Osteoblast (primary cell): ENCODE measurements around the gene ADCY5. TPM values are rescaled to one million over a fixed set of nuclear protein-coding genes. Genes with fewer than 3 reads are reported as not detected.

ENCODE experiments used
- DNase-seq: peaks from one replicate; pipeline ENCODE4 v3.0.0; 2011; ENCODE audit warnings: low spot score, mixed read lengths; ENCODE audit not compliant: insufficient read length; ENCODE audit errors: missing footprints
- H2AFZ ChIP-seq: 2 replicates; pipeline ENCODE4 v1.6.0; 2011; ENCODE audit warnings: mild to moderate bottlenecking, low read length
- H3K27ac ChIP-seq: 2 replicates; pipeline ENCODE4 v1.5.1; 2011; ENCODE audit warnings: mild to moderate bottlenecking, low read depth, low read length, moderate library complexity
- H3K27me3 ChIP-seq: 2 replicates; pipeline ENCODE4 v1.6.0; 2012; ENCODE audit warnings: mild to moderate bottlenecking, control low read depth, inconsistent platforms, low read length, moderate library complexity; ENCODE audit not compliant: insufficient read depth
- H3K36me3 ChIP-seq: 2 replicates; pipeline ENCODE4 v1.5.1; 2011; ENCODE audit warnings: mild to moderate bottlenecking, low read length, control low read depth, moderate library complexity; ENCODE audit not compliant: insufficient read depth
- H3K4me1 ChIP-seq: 2 replicates; pipeline ENCODE4 v1.5.1; 2011; ENCODE audit warnings: mild to moderate bottlenecking, low read length, control low read depth, moderate library complexity; ENCODE audit not compliant: insufficient read depth
- H3K4me2 ChIP-seq: 2 replicates; pipeline ENCODE4 v1.6.0; 2011; ENCODE audit warnings: mild to moderate bottlenecking, low read length; ENCODE audit not compliant: insufficient read depth
- H3K4me3 ChIP-seq: fragments of 200-600 bp; sonication (generic); 3 replicates; pipeline ENCODE4 v1.5.1; 2012; ENCODE audit warnings: mild to moderate bottlenecking, low read length, inconsistent platforms; ENCODE audit not compliant: insufficient read depth
- H3K79me2 ChIP-seq: 2 replicates; pipeline ENCODE4 v1.6.0; 2012; ENCODE audit warnings: mild to moderate bottlenecking, low read length, control low read depth, inconsistent platforms; ENCODE audit not compliant: insufficient read depth
- H3K9me3 ChIP-seq: 2 replicates; pipeline ENCODE4 v1.5.1; 2011; ENCODE audit warnings: low read depth, low read length, control low read depth
- H4K20me1 ChIP-seq: 2 replicates; pipeline ENCODE4 v1.6.0; 2012; ENCODE audit warnings: mild to moderate bottlenecking, low read length, control low read depth; ENCODE audit not compliant: insufficient read depth
- CTCF ChIP-seq: IDR thresholded peaks from 2 replicates; pipeline ENCODE4 v1.5.1; 2011; ENCODE audit warnings: mild to moderate bottlenecking, low read depth, low read length, moderate library complexity; ENCODE audit errors: extremely low read depth
- total RNA-seq: library from RNA; depleted of rRNA; stranded (reverse); fragments of >200 nt; gene quantifications from 2 replicates; pipeline ENCODE4 v1.2.3, GENCODE V29; 2012

ADCY5 gene
- total RNA-seq, 1 donor, result 0.72 TPM

GRCh38 chr3:123372686-123373473, 76.0 kb downstream of the ADCY5 start:
- no peak for TF ChIP-seq CTCF
- peaks cover 4% of the 10 kb centered on the region for H3K9me3 ChIP-seq
- H3K27ac ChIP-seq, result no peak overlapping the region
- no peak overlapping the region for H3K4me3 ChIP-seq
- H3K27me3 ChIP-seq, result peaks cover 47% of the 10 kb centered on the region
- no peak overlapping the region for H3K4me2 ChIP-seq
- no peaks in the 10 kb centered on the region for H3K4me1 ChIP-seq
- DNase-seq, result no peak
- no peaks in the 10 kb centered on the region for H3K36me3 ChIP-seq
- H4K20me1 ChIP-seq, result no peaks in the 10 kb centered on the region
- H3K79me2 ChIP-seq, result no peaks in the 10 kb centered on the region
- H2AFZ ChIP-seq, result no peak overlapping the region

GRCh38 chr3:123371859-123372685, 76.8 kb downstream of the ADCY5 start:
- Histone ChIP-seq H3K36me3 (no peaks in the 10 kb centered on the region), H3K27ac (no peak overlapping the region), H3K4me1 (no peaks in the 10 kb centered on the region), H3K4me3 (no peak overlapping the region), H3K79me2 (no peaks in the 10 kb centered on the region), H4K20me1 (no peaks in the 10 kb centered on the region), H2AFZ (no peak overlapping the region), H3K9me3 (peaks cover 4% of the 10 kb centered on the region), H3K27me3 (peaks cover 45% of the 10 kb centered on the region), H3K4me2 (no peak overlapping the region)
- no peak for TF ChIP-seq CTCF
- no peak for DNase-seq

GRCh38 chr3:123371426-123371825, 77.5 kb downstream of the ADCY5 start:
- Histone ChIP-seq H3K27ac (no peak overlapping the region), H3K4me2 (no peak overlapping the region), H3K79me2 (no peaks in the 10 kb centered on the region), H4K20me1 (no peaks in the 10 kb centered on the region), H2AFZ (no peak overlapping the region), H3K4me3 (no peak overlapping the region), H3K36me3 (no peaks in the 10 kb centered on the region), H3K27me3 (peaks cover 47% of the 10 kb centered on the region), H3K9me3 (peaks cover 4% of the 10 kb centered on the region), H3K4me1 (no peaks in the 10 kb centered on the region)
- no peak for TF ChIP-seq CTCF
- DNase-seq, result no peak

- Histone ChIP-seq H3K36me3 (no peaks in the 10 kb centered on the region), H3K4me2 (no peak overlapping the region), H3K27ac (no peak overlapping the region), H3K27me3 (peaks cover 48% of the 10 kb centered on the region), H4K20me1 (no peaks in the 10 kb centered on the region), H3K79me2 (no peaks in the 10 kb centered on the region), H3K4me1 (no peaks in the 10 kb centered on the region), H3K4me3 (no peak overlapping the region), H2AFZ (no peak overlapping the region), H3K9me3 (peaks cover 4% of the 10 kb centered on the region)
- no peak for DNase-seq
- no peak for TF ChIP-seq CTCF
These were observed 78.1 kb downstream of the ADCY5 start for GRCh38 chr3:123370819-123371218.
